GM12878 (cell line): ENCODE results near the gene KDM1B. TPM values are rescaled to one million over a fixed set of nuclear protein-coding genes. Genes with fewer than 3 reads are reported as not detected.

Experiments
- ATAC-seq: fragments of 200-7000 bp; cut with Tn5 transposase; 3 replicates; pipeline ENCODE4 v1.9.1; 2020; ENCODE audit warnings: mild to moderate bottlenecking, moderate library complexity
- BruUV-seq: library from RNA; stranded (reverse); fragments of 400-500 nt; replicated peaks from 2 replicates; lab custom pipeline; 2021; lab: Mats Ljungman, UMichigan
- CTCF ChIA-PET: fragments of 300-600 bp; sonication (Branson Sonifier 250); formaldehyde crosslinking; extraction: SDS; loops from one replicate; lab custom pipeline; 2021; ENCODE audit warnings: inconsistent platforms; lab: Yijun Ruan, JAX
- POLR2A ChIA-PET: fragments of 350-600 bp; formaldehyde crosslinking; extraction: SDS; loops from one replicate; lab custom pipeline; 2021; ENCODE audit warnings: inconsistent platforms; lab: Charles Lee
- RAD21 ChIA-PET: fragments of 300-600 bp; sonication (Branson Sonifier 250); formaldehyde crosslinking; loops from one replicate; lab custom pipeline; 2023; ENCODE audit warnings: antibody characterized with exemption; ENCODE audit not compliant: unreplicated experiment; lab: Charles Lee
- SMC1A ChIA-PET: fragments of 300-600 bp; sonication (Branson Sonifier 250); formaldehyde crosslinking; loops from one replicate; lab custom pipeline; 2023; ENCODE audit not compliant: unreplicated experiment, uncharacterized antibody; lab: Charles Lee
- DNase-seq: peaks from one replicate; pipeline ENCODE4 v3.0.0-alpha.2; 2011; ENCODE audit warnings: low read depth, low spot score
- FAIRE-seq: peaks from 3 replicates; lab custom pipeline; 2011; peaks lifted over from hg19 to GRCh38; lab: Jason Lieb, UNC
- H2AFZ ChIP-seq: 2 replicates; pipeline ENCODE4 v1.6.0; 2011; ENCODE audit warnings: low read depth, low read length, control low read depth; ENCODE audit not compliant: control insufficient read depth
- H3K27ac ChIP-seq: 2 replicates; pipeline ENCODE4 v1.5.1; 2011; ENCODE audit warnings: control low read depth; ENCODE audit not compliant: control insufficient read depth, insufficient read depth
- H3K27me3 ChIP-seq, 2 experiments: replicated peaks in 1 of 2; 2 replicates each; pipeline versions ENCODE4 v1.6.0 to v1.6.1; 2011; ENCODE audit warnings: low read length in 1 of 2; ENCODE audit not compliant: control insufficient read depth in 2 of 2, insufficient read depth in 2 of 2
- H3K36me3 ChIP-seq, 2 experiments: 2 replicates each; pipeline ENCODE4 v1.5.1; 2011; ENCODE audit warnings: low read length in 1 of 2; ENCODE audit not compliant: control insufficient read depth in 2 of 2, insufficient read depth in 2 of 2
- H3K4me1 ChIP-seq: 2 replicates; pipeline ENCODE4 v1.6.1; 2011; ENCODE audit warnings: mild to moderate bottlenecking, low read length, moderate library complexity, mixed read lengths; ENCODE audit not compliant: control insufficient read depth, insufficient read depth
- H3K4me2 ChIP-seq: 2 replicates; pipeline ENCODE4 v1.6.0; 2011; ENCODE audit warnings: control low read depth; ENCODE audit not compliant: control insufficient read depth, insufficient read depth
- H3K4me3 ChIP-seq: fragments of 200-600 bp; sonication (generic); 2 replicates; pipeline ENCODE4 v1.5.1; 2016
- H3K79me2 ChIP-seq: 2 replicates; pipeline ENCODE4 v1.6.0; 2011; ENCODE audit warnings: low read length; ENCODE audit not compliant: control insufficient read depth, insufficient read depth
- H3K9ac ChIP-seq: 2 replicates; pipeline ENCODE4 v1.8.0; 2011; ENCODE audit warnings: low read length, control low read depth, mixed read lengths; ENCODE audit not compliant: control insufficient read depth, insufficient read depth
- H3K9me3 ChIP-seq: replicated peaks from 3 replicates; pipeline ENCODE4 v1.5.1; 2011; ENCODE audit warnings: mild to moderate bottlenecking, low read length; ENCODE audit not compliant: control insufficient read depth, insufficient read depth
- H4K20me1 ChIP-seq: 2 replicates; pipeline ENCODE4 v1.6.0; 2011; ENCODE audit not compliant: control insufficient read depth, insufficient read depth
- BCLAF1 ChIP-seq: fragments of 450-650 bp; IDR thresholded peaks from 2 replicates; pipeline ENCODE4 v1.6.1; 2017; ENCODE audit warnings: antibody characterized with exemption, mild to moderate bottlenecking, moderate library complexity
- BMI1 ChIP-seq: fragments of 450-650 bp; IDR thresholded peaks from 2 replicates; pipeline ENCODE4 v1.6.1; 2016; ENCODE audit warnings: mild to moderate bottlenecking, moderate library complexity, borderline replicate concordance
- CREB1 ChIP-seq: IDR thresholded peaks from 2 replicates; pipeline ENCODE4 v1.6.1; 2012; ENCODE audit warnings: low read depth, mild to moderate bottlenecking, inconsistent platforms
- FOS ChIP-seq: IDR thresholded peaks from 3 replicates; pipeline ENCODE4 v1.6.1; 2011; ENCODE audit warnings: borderline replicate concordance; ENCODE audit not compliant: insufficient read length; ENCODE audit errors: extremely low read depth
- GATAD2B ChIP-seq: fragments of 450-650 bp; conservative IDR thresholded peaks from 2 replicates; pipeline ENCODE4 v1.6.1; 2017; ENCODE audit warnings: low read depth, mild to moderate bottlenecking, moderate library complexity
- HCFC1 ChIP-seq: fragments of 150-350 bp; IDR thresholded peaks from 2 replicates; pipeline ENCODE4 v1.6.1; 2014; ENCODE audit warnings: low read length
- MTA3 ChIP-seq: IDR thresholded peaks from 2 replicates; pipeline ENCODE4 v1.6.1; 2012; ENCODE audit warnings: low read length, inconsistent platforms, borderline replicate concordance
- NFXL1 ChIP-seq: fragments of 450-650 bp; IDR thresholded peaks from 2 replicates; pipeline ENCODE4 v1.6.1; 2017; ENCODE audit warnings: antibody characterized with exemption, mild to moderate bottlenecking, borderline replicate concordance
- NFYA ChIP-seq: IDR thresholded peaks from 2 replicates; pipeline ENCODE4 v1.6.1; 2011; ENCODE audit warnings: low read depth, mild to moderate bottlenecking, low read length, improper control_type of control experiment, borderline replicate concordance
- RAD21 ChIP-seq: IDR thresholded peaks from 2 replicates; pipeline ENCODE4 v1.6.1; 2011; ENCODE audit warnings: mild to moderate bottlenecking, low read depth, low read length, moderate library complexity; ENCODE audit not compliant: insufficient read depth
- RUNX3 ChIP-seq: IDR thresholded peaks from 2 replicates; pipeline ENCODE4 v1.6.1; 2012; ENCODE audit warnings: low read length, inconsistent platforms
- SP1 ChIP-seq: IDR thresholded peaks from one replicate; pipeline ENCODE4 v1.6.1; 2011; ENCODE audit warnings: low read depth, low read length
- SUPT20H ChIP-seq: IDR thresholded peaks from 2 replicates; pipeline ENCODE4 v1.6.1; 2011; ENCODE audit warnings: low read depth, mild to moderate bottlenecking, low read length, moderate library complexity, borderline replicate concordance; ENCODE audit not compliant: control insufficient read depth
- ZZZ3 ChIP-seq: IDR thresholded peaks from 2 replicates; pipeline ENCODE4 v1.6.1; 2011; ENCODE audit warnings: low read depth; ENCODE audit not compliant: control insufficient read depth, insufficient read length
- WGBS: methylation state at CpG from one replicate; pipeline ENCODE4 v1.1.6; 2016; ENCODE audit warnings: low lambda C conversion rate; ENCODE audit not compliant: insufficient replicate concordance, insufficient coverage; ENCODE audit errors: missing lambda C conversion rate; 5-methylcytosine and 5-hydroxymethylcytosine counted together
- in situ Hi-C: fragments of 300-500 bp; cut with MboI; formaldehyde crosslinking; loops from 9 replicates; pipeline ENCODE4 v1.14.3; 2018; ENCODE audit warnings: mixed read lengths
- intact Hi-C: fragments of 100-400 bp; cut with micrococcal nuclease; formaldehyde crosslinking; loops from one replicate; pipeline ENCODE4 v1.14.2; 2022; ENCODE audit not compliant: unreplicated experiment
- polyA plus RNA-seq, 11 experiments: library from polyadenylated mRNA; depleted of rRNA in 4 of 11; unstranded in 6 of 11; stranded (reverse) in 5 of 11; fragments of >200 nt; fragmentation: Nextera tagmentation in 4 of 11; fragmentation: Illumina TruSeq in 1 of 11; extraction: Ambion mirVana in 4 of 11; extraction: Trizol in 1 of 11; gene quantifications; 1 replicate in 1 of 11; 2 replicates in 10 of 11; pipeline versions ENCODE4 v1.2.1 to v1.2.3, GENCODE V29; 2011 to 2016; ENCODE audit warnings: inconsistent platforms in 2 of 11, missing spikeins in 2 of 11, low read depth in 1 of 11
- total RNA-seq, 4 experiments: library from RNA; depleted of rRNA in 3 of 4; stranded (reverse); fragments of >200 nt in 3 of 4; fragmentation: Illumina TruSeq in 1 of 4; extraction: Trizol in 1 of 4; gene quantifications; 2 replicates each; pipeline versions ENCODE4 v1.2.1 to v1.2.3, GENCODE V29; 2013 to 2021
- TF ChIP-seq, protein P1 (sequence below): fragments of 450-650 bp; formaldehyde crosslinking; IDR thresholded peaks from 2 replicates; pipeline ENCODE4 v1.4.0; 2022; ENCODE audit warnings: mild to moderate bottlenecking, moderate library complexity
- TF ChIP-seq, protein P2 (sequence below): IDR thresholded peaks from 2 replicates; pipeline ENCODE4 v1.6.1; 2011; ENCODE audit warnings: borderline replicate concordance, low read depth, mild to moderate bottlenecking, moderate library complexity, low read length; ENCODE audit not compliant: insufficient read depth, poor library complexity, severe bottlenecking
- TF ChIP-seq, protein P3 (sequence below): fragments of 450-650 bp; IDR thresholded peaks from 2 replicates; pipeline ENCODE4 v1.6.1; 2014; ENCODE audit warnings: mild to moderate bottlenecking

KDM1B gene
- total and polyA plus RNA-seq, 10 of the 15 experiments (the other 5 are each of a cell fraction or from before 2014, with no cell fraction given) = 1.7 to 22.5 (median 13.9) TPM

- no peaks in the 10 kb centered on the region for H3K79me2 ChIP-seq
- in situ Hi-C loops = no loop called here
- H3K27ac ChIP-seq = peak overlapping the region; percentile 54
- intact Hi-C loops = no loop called here
- no peaks in the 10 kb centered on the region for H4K20me1 ChIP-seq
- no peaks in the 10 kb centered on the region for H3K27me3 ChIP-seq
- RAD21 ChIA-PET = no interaction called here
- 100% methylated on average over 1 of the region's 1 CpG for WGBS
- H3K4me1 ChIP-seq = peaks cover 4% of the 10 kb centered on the region; the same call in 1 of the 2 replicates
- CTCF ChIA-PET = no interaction called here
- no peak for FAIRE-seq
- H3K4me3 ChIP-seq = no peak overlapping the region
- no peak for DNase-seq
- no peaks in the 10 kb centered on the region for H3K36me3 ChIP-seq
- no peaks in the 10 kb centered on the region for H3K9me3 ChIP-seq
- ATAC-seq = no peak
- H3K4me2 ChIP-seq = no peak overlapping the region
- BruUV-seq = no TSS peak
- H2AFZ ChIP-seq = no peak overlapping the region
- no peak overlapping the region for H3K9ac ChIP-seq
- SMC1A ChIA-PET = interaction anchor here (1.0 to 1.6 kb wide), 2 partner anchors 35 to 138 kb away, joined by 3 read pairs; no protein-coding TSS in a partner anchor
- POLR2A ChIA-PET = interaction anchor here (0.5 to 0.6 kb wide), 2 partner anchors 11 to 727 kb away, joined by 3 read pairs; no protein-coding TSS in a partner anchor
- TF ChIP-seq, protein P1, sequence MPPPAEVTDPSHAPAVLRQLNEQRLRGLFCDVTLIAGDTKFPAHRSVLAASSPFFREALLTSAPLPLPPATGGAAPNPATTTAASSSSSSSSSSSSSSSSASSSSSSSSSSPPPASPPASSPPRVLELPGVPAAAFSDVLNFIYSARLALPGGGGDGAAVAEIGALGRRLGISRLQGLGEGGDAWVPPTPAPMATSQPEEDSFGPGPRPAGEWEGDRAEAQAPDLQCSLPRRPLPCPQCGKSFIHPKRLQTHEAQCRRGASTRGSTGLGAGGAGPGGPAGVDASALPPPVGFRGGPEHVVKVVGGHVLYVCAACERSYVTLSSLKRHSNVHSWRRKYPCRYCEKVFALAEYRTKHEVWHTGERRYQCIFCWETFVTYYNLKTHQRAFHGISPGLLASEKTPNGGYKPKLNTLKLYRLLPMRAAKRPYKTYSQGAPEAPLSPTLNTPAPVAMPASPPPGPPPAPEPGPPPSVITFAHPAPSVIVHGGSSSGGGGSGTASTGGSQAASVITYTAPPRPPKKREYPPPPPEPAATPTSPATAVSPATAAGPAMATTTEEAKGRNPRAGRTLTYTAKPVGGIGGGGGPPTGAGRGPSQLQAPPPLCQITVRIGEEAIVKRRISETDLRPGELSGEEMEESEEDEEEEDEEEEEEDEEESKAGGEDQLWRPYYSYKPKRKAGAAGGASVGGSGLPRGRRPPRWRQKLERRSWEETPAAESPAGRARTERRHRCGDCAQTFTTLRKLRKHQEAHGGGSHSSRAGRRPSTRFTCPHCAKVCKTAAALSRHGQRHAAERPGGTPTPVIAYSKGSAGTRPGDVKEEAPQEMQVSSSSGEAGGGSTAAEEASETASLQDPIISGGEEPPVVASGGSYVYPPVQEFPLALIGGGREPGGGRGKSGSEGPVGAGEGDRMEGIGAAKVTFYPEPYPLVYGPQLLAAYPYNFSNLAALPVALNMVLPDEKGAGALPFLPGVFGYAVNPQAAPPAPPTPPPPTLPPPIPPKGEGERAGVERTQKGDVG (CRISPR knock-in tag) = no peak
- TF ChIP-seq ZZZ3 = no peak
- TF ChIP-seq MTA3 = no peak
- TF ChIP-seq HCFC1 = no peak
- TF ChIP-seq NFXL1 = no peak
- TF ChIP-seq SUPT20H = no peak
- no peak for TF ChIP-seq NFYA
- TF ChIP-seq SP1 = no peak
- TF ChIP-seq RAD21 = no peak
- no peak for TF ChIP-seq FOS
- TF ChIP-seq BMI1 = no peak
- TF ChIP-seq GATAD2B = no peak
- TF ChIP-seq, protein P2, sequence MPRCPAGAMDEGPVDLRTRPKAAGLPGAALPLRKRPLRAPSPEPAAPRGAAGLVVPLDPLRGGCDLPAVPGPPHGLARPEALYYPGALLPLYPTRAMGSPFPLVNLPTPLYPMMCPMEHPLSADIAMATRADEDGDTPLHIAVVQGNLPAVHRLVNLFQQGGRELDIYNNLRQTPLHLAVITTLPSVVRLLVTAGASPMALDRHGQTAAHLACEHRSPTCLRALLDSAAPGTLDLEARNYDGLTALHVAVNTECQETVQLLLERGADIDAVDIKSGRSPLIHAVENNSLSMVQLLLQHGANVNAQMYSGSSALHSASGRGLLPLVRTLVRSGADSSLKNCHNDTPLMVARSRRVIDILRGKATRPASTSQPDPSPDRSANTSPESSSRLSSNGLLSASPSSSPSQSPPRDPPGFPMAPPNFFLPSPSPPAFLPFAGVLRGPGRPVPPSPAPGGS = no peak
- TF ChIP-seq, protein P3, sequence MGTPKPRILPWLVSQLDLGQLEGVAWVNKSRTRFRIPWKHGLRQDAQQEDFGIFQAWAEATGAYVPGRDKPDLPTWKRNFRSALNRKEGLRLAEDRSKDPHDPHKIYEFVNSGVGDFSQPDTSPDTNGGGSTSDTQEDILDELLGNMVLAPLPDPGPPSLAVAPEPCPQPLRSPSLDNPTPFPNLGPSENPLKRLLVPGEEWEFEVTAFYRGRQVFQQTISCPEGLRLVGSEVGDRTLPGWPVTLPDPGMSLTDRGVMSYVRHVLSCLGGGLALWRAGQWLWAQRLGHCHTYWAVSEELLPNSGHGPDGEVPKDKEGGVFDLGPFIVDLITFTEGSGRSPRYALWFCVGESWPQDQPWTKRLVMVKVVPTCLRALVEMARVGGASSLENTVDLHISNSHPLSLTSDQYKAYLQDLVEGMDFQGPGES = no peak
- no peak for TF ChIP-seq RUNX3
- TF ChIP-seq BCLAF1 = no peak
- no peak for TF ChIP-seq CREB1
Measured at GRCh38 chr6:18185624-18186023, 30.4 kb downstream of the KDM1B start.
